Endothelial cell of umbilical vein (primary cell): Measurements from ENCODE around the gene SEMA4A. TPM values are rescaled to one million over a fixed set of nuclear protein-coding genes. Genes with fewer than 3 reads are reported as not detected.

Source experiments
- BruUV-seq: library from RNA; stranded (reverse); fragments of 400-500 nt; replicated peaks from 2 replicates; lab custom pipeline; 2021; lab: Mats Ljungman, UMichigan
- CTCF ChIA-PET: fragments of 300-600, 350-600 bp; sonication (Branson Sonifier 250); formaldehyde crosslinking; loops from one replicate; lab custom pipeline; 2021; ENCODE audit warnings: antibody characterized with exemption, inconsistent platforms; lab: Charles Lee
- POLR2A ChIA-PET: fragments of 300-600, 350-600 bp; sonication (Branson Sonifier 250); formaldehyde crosslinking; loops from one replicate; lab custom pipeline; 2021; ENCODE audit warnings: antibody characterized with exemption, inconsistent platforms; lab: Charles Lee
- DNase-seq: peaks from one replicate; pipeline ENCODE4 v3.0.0-alpha.2; 2011; ENCODE audit warnings: low read depth, low spot score
- FAIRE-seq: peaks from 2 replicates; lab custom pipeline; 2011; peaks lifted over from hg19 to GRCh38; lab: Jason Lieb, UNC
- H2AFZ ChIP-seq: 2 replicates; pipeline ENCODE4 v1.6.0; 2012; ENCODE audit warnings: low read depth, low read length, control low read depth, inconsistent platforms
- H3K27ac ChIP-seq: 2 replicates; pipeline ENCODE4 v1.5.1; 2011; ENCODE audit warnings: low read depth, mild to moderate bottlenecking, control low read depth, low read length, moderate library complexity; ENCODE audit not compliant: insufficient read depth
- H3K27me3 ChIP-seq, 2 experiments: 2 replicates each; pipeline versions ENCODE4 v1.6.0 to v1.6.1; 2011; ENCODE audit warnings: low read length in 2 of 2, mixed read lengths in 1 of 2; ENCODE audit not compliant: control insufficient read depth in 2 of 2, insufficient read depth in 2 of 2
- H3K36me3 ChIP-seq, 2 experiments: 2 replicates in 1 of 2; 3 replicates in 1 of 2; pipeline ENCODE4 v1.5.1; 2011; ENCODE audit warnings: low read length in 2 of 2, mild to moderate bottlenecking in 1 of 2, moderate library complexity in 1 of 2; ENCODE audit not compliant: control insufficient read depth in 2 of 2, insufficient read depth in 2 of 2; ENCODE audit errors: extremely low read depth in 1 of 2
- H3K4me1 ChIP-seq: 3 replicates; pipeline ENCODE4 v1.5.1; 2011; ENCODE audit warnings: mild to moderate bottlenecking, low read length; ENCODE audit not compliant: control insufficient read depth, insufficient read depth; ENCODE audit errors: extremely low read depth
- H3K4me2 ChIP-seq: 2 replicates; pipeline ENCODE4 v1.6.1; 2011; ENCODE audit warnings: low read length, control low read depth, mixed read lengths; ENCODE audit not compliant: insufficient read depth
- H3K4me3 ChIP-seq, 3 experiments: fragments of 200-600 bp in 1 of 3; sonication (generic), shearing (Covaris generic) in 1 of 3; replicated peaks in 1 of 3; 2 replicates each; pipeline ENCODE4 v1.5.1; 2011 to 2016; ENCODE audit warnings: control low read depth in 3 of 3, low read length in 3 of 3, mild to moderate bottlenecking in 2 of 3, inconsistent platforms in 1 of 3, low read depth in 1 of 3, moderate library complexity in 1 of 3; ENCODE audit not compliant: insufficient read depth in 1 of 3
- H3K79me2 ChIP-seq: 2 replicates; pipeline ENCODE4 v1.6.0; 2012; ENCODE audit warnings: low read length, inconsistent platforms; ENCODE audit not compliant: control insufficient read depth, insufficient read depth
- H3K9ac ChIP-seq: replicated peaks from 2 replicates; pipeline ENCODE3; 2011; ENCODE audit warnings: low read length, control low read depth; ENCODE audit not compliant: insufficient read depth; ENCODE audit errors: extremely low read depth
- H3K9me1 ChIP-seq: replicated peaks from 3 replicates; pipeline ENCODE4 v1.6.0; 2011; ENCODE audit warnings: mild to moderate bottlenecking, low read length; ENCODE audit not compliant: control insufficient read depth, insufficient read depth; ENCODE audit errors: extremely low read depth
- H3K9me3 ChIP-seq: replicated peaks from 2 replicates; pipeline ENCODE4 v1.5.1; 2012; ENCODE audit warnings: low read length, inconsistent platforms; ENCODE audit not compliant: control insufficient read depth, insufficient read depth
- H4K20me1 ChIP-seq: replicated peaks from 2 replicates; pipeline ENCODE3; 2011; ENCODE audit warnings: mild to moderate bottlenecking, low read length; ENCODE audit not compliant: control insufficient read depth, insufficient read depth; ENCODE audit errors: extremely low read depth
- CTCF ChIP-seq, 2 donors: IDR thresholded peaks; 1 replicate in 1 of 2; 2 replicates in 1 of 2; pipeline ENCODE4 v1.5.1; 2011; ENCODE audit warnings: low read length in 2 of 2, mild to moderate bottlenecking in 2 of 2, moderate library complexity in 2 of 2, control low read depth in 1 of 2, inconsistent platforms in 1 of 2, low read depth in 1 of 2; ENCODE audit not compliant: insufficient read depth in 1 of 2; ENCODE audit errors: extremely low read depth in 1 of 2
- EZH2 ChIP-seq: IDR thresholded peaks from 2 replicates; pipeline ENCODE4 v1.6.1; 2012; ENCODE audit warnings: borderline replicate concordance, low read depth, mild to moderate bottlenecking, moderate library complexity, low read length, inconsistent platforms; ENCODE audit not compliant: severe bottlenecking
- FOS ChIP-seq: IDR thresholded peaks from 2 replicates; pipeline ENCODE4 v1.6.1; 2011; ENCODE audit warnings: mild to moderate bottlenecking, low read length, moderate library complexity, borderline replicate concordance; ENCODE audit not compliant: insufficient read depth
- JUN ChIP-seq: IDR thresholded peaks from 2 replicates; pipeline ENCODE4 v1.6.1; 2011; ENCODE audit warnings: borderline replicate concordance, low read depth; ENCODE audit not compliant: insufficient read length, insufficient read depth
- MAX ChIP-seq: IDR thresholded peaks from 2 replicates; pipeline ENCODE4 v1.6.1; 2011; ENCODE audit not compliant: insufficient read depth, insufficient read length
- POLR2A ChIP-seq: IDR thresholded peaks from 2 replicates; pipeline ENCODE4 v1.6.1; 2012; ENCODE audit warnings: low read depth, mild to moderate bottlenecking, control low read depth, low read length
- POLR2AphosphoS5 ChIP-seq: IDR thresholded peaks from 2 replicates; pipeline ENCODE4 v1.6.1; 2012; ENCODE audit warnings: low read depth, mild to moderate bottlenecking, control low read depth, low read length, moderate library complexity; ENCODE audit not compliant: insufficient read depth
- dilution Hi-C: fragments of 300-500 bp; cut with MboI; formaldehyde crosslinking; loops from one replicate; pipeline ENCODE4 v1.15.0; 2019; ENCODE audit warnings: low sequenced_read_pairs; ENCODE audit not compliant: extremely low pct_ligation_motif_present
- intact Hi-C: fragments of 100-400 bp; cut with micrococcal nuclease; formaldehyde crosslinking; loops from one replicate; pipeline ENCODE4 v1.10.0; 2022
- polyA plus RNA-seq, 4 experiments: library from polyadenylated mRNA; depleted of rRNA in 3 of 4; stranded (reverse) in 3 of 4; unstranded in 1 of 4; fragments of >200 nt; gene quantifications; 2 replicates each; pipeline versions ENCODE4 v1.2.1 to v1.2.3, GENCODE V29; 2011 to 2012; ENCODE audit warnings: missing spikeins in 1 of 4
- total RNA-seq: library from RNA; stranded (reverse); gene quantifications from 2 replicates; pipeline ENCODE4 v1.2.3, GENCODE V29; 2021

SEMA4A gene
- total and polyA plus RNA-seq, 2 donors (not counting 3 experiments of a cell fraction or from before 2014, with no cell fraction given): 1.5 to 1.6 TPM

GRCh38 chr1:156193488-156194299, 40.3 kb downstream of the SEMA4A start, which contains the start of gene SLC25A44:
TSS of gene SLC25A44 (plus strand) at chr1:156194104. CDS start at chr1:156199848, 5,744 bp downstream.
- ChIA-PET CTCF (interaction anchor here (0.6 to 2.9 kb wide), 11 partner anchors 19 to 141 kb away, joined by 3 to 20 read pairs (median 4); partner anchors contain the start of gene PMF1), POLR2A (interaction anchor here (0.5 to 2.1 kb wide), 3 partner anchors 17 to 35 kb away, joined by 3 to 10 read pairs (median 3); partner anchors contain the start of gene PMF1)
- H2AFZ ChIP-seq: peak within 1 kb of the TSS; percentile 72
- H3K9me1 ChIP-seq: no peaks in the 10 kb centered on the region
- H3K36me3 ChIP-seq: no peaks in the 10 kb centered on the region
- TSS peak; percentile 93 for BruUV-seq
- dilution Hi-C loops (no loop called here), intact Hi-C loops (loop anchor here (1.0 to 5.0 kb wide), 4 partner anchors 20 to 47 kb away; partner anchors contain the start of gene PMF1)
- FAIRE-seq: peak; percentile 100
- no peaks in the 10 kb centered on the region for H3K27me3 ChIP-seq
- H3K9ac ChIP-seq: peak within 1 kb of the TSS; percentile 88
- TF ChIP-seq EZH2: no peak
- peak; percentile 85 for TF ChIP-seq POLR2A
- peak; percentile 27 to 53 for TF ChIP-seq CTCF (IDR thresholded peaks at IDR 0.05; ENCODE audit: extremely low read depth in 1 of 2, insufficient read depth in 1 of 2, low read depth in 1 of 2, low read length in 2 of 2)
- TF ChIP-seq POLR2AphosphoS5: peak; percentile 85
- peak; percentile 59 for TF ChIP-seq JUN
- TF ChIP-seq FOS: peak; percentile 32
- no peak for TF ChIP-seq MAX
- peak; percentile 100 for DNase-seq
- peak within 1 kb of the TSS; percentile 86 for H3K27ac ChIP-seq
- no peaks in the 10 kb centered on the region for H4K20me1 ChIP-seq
- H3K4me3 ChIP-seq: peak within 1 kb of the TSS; percentile 33 to 86 (median 64)
- H3K79me2 ChIP-seq: peaks cover 39% of the 10 kb centered on the region
- peak within 1 kb of the TSS; percentile 81 for H3K4me2 ChIP-seq
- H3K4me1 ChIP-seq: peaks cover 9% of the 10 kb centered on the region
- no peaks in the 10 kb centered on the region for H3K9me3 ChIP-seq
